ENCODE results near the gene NOCT.
"Not testable (repeated sequence)": the region's sequence is repeated elsewhere in the genome, so short reads cannot be mapped to it uniquely, and the experiment has no call there.

Gene NOCT

GRCh38 chr4:139011225-139011950, 4.2 kb upstream of the NOCT start:
- DNase-seq = no peak

GRCh38 chr4:139014371-139015268, 961 bp upstream of the NOCT start:
- peak; percentile 41 to 44 for DNase-seq

DNA sequence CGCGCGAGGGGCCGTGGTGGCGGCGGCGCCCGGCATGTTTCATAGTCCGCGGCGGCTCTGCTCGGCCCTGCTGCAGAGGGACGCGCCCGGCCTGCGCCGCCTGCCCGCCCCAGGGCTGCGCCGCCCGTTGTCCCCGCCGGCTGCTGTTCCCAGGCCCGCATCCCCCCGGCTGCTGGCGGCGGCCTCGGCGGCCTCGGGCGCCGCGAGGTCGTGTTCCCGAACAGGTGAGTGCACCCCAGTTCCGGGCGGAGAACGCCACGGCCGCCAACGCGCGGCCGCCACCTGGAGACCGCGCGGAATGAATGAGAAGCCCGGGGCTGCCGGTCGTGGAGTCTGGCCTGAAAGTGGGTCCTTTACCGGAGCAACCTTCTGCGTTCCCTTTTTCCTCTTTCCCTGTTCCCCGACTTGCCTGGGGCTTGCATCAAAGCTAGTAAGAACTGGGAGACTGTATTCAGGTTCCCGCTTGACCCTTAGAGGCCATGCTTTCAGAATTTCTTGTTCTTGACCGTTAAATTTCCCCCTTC, 429 bp downstream of the NOCT start:
- no peak for DNase-seq

DNA sequence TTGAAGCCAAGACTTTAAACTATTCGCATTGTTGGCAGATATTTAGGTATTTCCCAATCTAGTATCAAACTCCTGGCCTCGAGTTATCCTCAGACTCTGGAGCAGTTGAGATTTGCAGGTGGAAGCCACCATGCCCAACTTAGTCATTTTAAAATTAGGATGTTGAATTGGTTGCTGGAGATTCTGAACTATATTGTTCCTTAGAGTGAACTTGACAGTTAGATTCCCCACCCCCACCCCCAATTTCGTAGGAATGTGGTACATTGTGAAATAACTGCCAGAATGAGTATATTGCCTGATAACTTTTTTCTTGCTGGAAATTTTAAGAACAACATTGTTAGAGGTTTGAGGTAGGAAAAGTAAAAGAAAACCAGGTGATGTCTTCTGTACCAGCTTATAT, 2.3 kb downstream of the NOCT start:
- DNase-seq = peak; percentile 36 to 53

- no peak for DNase-seq
Observed at GRCh38 chr4:139018501-139018900, 2.9 kb downstream of the NOCT start.

DNA sequence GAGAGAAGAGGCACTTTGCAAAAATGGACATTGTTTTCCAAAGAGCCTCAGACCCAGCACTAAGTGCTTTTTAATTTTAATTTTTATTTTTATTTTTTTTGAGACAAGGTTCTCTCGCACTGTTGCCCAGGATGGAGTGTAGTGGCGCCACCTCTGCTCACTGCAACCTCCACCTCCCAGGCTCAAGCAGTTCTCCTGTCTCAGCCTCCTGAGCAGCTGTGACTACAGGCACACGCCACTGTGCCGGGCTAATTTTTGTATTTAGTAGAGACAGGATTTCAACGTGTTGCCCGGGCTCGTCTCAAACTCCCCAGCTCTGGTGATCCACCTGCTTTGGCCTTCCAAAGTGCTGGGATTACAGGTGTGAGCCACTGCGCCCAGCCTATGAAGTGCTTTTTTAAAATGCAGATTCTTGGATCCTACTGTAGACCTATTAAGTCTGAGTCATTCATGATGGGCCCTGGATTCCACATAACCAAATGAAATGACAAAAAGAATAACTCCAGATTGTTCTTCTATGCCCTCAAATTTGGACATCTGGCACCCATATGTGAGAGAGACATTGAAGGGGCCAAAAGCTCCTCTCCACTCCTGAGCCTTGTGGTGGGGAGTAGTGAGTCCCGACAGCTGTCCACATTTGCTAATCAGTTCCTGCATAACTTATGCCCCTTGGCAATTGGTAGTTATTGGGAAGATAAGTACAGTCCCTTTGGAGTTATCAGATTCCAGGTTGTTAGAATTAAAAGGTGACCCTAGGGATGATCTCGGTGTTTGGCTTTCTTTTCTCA, 3.6 kb downstream of the NOCT start:
- no peak for DNase-seq

DNA sequence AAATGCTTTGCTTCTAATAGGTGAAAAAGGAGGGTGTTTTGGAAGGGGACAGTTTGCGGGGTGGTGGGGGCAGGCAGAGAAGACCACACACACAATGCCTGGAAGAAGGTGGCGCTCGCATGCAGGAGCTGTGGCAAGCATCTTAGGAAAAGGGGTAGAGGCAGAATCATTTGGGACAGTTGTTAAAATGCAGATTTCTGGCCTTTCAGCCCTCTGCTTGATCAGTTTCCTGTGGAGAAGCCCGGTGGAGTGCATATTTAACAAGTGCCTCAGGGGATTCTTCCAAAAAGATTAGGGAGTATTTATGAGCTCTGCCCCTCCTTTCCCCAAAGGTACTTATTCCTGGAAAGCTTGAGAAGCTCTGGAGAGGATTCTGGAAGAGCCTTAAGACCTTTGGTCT, 4.8 kb downstream of the NOCT start:
- no peak for DNase-seq

GRCh38 chr4:139021071-139021470, 5.5 kb downstream of the NOCT start:
- not testable (repeated sequence) for DNase-seq

- DNase-seq = no peak
Observed at GRCh38 chr4:139022835-139023234, 7.3 kb downstream of the NOCT start.

GRCh38 chr4:139024686-139025085, 9.1 kb downstream of the NOCT start:
- DNase-seq = no peak

DNA sequence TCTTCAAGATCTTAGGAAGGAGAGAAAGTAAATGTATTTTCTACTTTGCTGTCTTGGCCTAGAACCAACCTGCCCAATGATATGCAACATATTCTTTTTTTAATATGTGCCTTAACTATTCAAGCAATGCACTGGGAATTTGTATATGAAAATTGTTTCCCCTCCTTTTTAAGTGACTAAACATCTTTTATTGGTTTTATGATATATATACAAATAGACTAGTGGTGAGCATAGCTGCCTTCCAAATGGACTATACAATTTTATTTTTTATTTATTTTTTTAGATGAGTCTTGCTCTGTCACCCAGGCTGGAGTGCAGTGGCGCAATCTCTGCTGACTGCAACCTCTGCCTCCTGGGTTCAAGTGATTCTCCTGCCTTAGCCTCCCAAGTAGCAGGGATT, 10.3 kb downstream of the NOCT start:
- no peak for DNase-seq

DNA sequence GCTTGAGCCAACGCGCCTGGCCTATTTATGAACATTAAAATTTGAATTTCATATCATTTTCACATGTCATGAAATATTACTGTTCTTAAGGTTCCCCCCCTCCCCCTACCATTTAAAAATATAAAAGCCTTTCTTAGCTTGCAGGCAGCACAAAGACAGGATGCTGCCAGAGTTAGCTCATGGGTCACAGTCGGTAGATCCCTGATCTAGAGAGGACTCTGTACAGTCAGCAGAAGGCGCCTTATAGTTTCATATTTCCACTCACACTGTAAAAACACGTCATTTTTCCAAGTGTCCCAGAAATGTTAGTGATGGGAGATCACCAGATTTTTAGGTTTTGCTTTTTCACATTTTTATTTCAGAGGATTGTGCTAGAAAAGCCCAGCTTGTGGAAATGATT, 12.2 kb downstream of the NOCT start:
- DNase-seq = no peak

GRCh38 chr4:139028191-139028661, 12.6 kb downstream of the NOCT start:
- DNase-seq = no peak

DNA sequence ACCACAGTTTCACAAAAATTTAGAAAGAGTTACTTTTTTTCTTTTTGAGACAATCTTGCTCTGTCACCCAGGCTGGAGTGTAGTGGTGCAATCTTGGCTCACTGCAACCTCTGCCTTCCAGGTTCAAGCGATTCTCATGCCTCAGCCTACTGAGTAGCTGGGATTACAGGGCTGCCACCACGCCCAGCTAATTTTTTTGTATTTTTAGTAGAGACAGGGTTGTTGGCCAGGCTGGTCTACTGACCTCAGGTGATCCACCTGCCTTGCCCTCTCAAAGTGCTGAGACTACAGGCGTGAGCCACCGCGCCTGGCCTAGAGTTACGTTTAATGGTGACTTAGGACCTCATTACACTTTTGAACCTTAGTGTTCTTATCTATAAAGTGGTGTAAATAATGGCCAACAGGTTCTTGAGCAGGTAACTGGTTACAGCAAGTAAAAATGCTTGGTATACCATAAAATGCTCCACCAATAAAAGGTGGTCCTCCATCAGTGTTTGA, 14.3 kb downstream of the NOCT start:
- DNase-seq = not testable (repeated sequence)

- peak; percentile 53 to 67 for DNase-seq
Observed at GRCh38 chr4:139030614-139031235, 15.1 kb downstream of the NOCT start.

GRCh38 chr4:139035650-139036049, 20.1 kb downstream of the NOCT start:
- no peak for DNase-seq

DNA sequence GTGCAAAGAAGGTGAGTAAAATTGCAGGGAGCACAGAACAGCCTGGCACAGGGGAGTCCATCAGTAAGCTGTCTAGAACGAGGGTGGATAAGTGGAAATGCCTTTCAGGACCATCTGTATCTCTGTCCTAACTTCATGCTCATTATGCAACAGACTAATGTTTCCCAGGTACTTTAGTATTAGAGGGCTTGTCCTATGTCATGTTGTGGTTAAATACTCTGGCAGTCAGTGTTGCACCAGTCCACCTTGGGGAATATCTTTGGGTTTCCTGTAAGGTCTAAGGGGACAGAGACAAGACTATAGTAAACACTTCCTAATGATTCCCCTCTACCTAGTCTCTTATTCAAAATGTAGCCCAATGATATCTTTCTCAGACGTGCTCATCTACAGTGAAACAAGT, 21.3 kb downstream of the NOCT start:
- DNase-seq = no peak

- DNase-seq = no peak
Observed at GRCh38 chr4:139038874-139039443, 23.4 kb downstream of the NOCT start.

DNA sequence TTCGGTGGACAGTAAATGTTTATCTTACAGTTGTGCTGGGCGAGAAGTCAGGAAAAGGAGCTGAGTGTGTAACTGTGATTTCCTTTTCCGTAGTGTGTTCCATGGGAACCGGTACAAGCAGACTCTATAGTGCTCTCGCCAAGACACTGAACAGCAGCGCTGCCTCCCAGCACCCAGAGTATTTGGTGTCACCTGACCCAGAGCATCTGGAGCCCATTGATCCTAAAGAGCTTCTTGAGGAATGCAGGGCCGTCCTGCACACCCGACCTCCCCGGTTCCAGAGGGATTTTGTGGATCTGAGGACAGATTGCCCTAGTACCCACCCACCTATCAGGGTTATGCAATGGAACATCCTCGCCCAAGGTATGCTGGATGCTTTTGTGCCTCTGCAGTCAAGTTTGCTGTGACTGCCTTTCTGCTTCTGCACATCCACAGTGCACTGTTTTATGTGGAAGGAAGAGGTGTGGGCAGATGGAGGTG, 27.4 kb downstream of the NOCT start:
- DNase-seq = no peak

GRCh38 chr4:139044291-139044690, 28.7 kb downstream of the NOCT start:
- no peak for DNase-seq

DNA sequence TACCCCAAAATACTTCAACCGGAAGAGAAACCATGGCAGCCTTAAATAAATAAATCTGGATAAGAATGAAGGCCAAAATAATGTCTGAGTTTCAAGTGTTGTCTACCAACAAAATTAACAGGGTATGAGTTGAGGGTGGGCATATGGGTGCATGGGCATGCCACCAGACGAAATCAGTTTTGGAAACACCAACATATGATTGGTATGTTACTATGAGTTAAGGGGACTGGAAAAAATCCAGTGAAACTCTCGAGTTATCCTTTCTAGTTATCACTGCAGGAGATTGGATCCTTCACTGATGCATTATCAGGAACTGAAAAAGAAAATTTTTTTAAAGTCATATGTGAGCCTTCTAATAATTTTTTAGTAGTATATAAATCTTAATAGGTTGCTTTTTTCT, 32.4 kb downstream of the NOCT start:
- no peak for DNase-seq

- DNase-seq = no peak
Observed at GRCh38 chr4:139050446-139050845, 34.9 kb downstream of the NOCT start.

All from AML-193 (cell line).